ENCODE data around the gene ZNRF2.
A peak's percentile ranks its signal among the peaks of the same experiment; 100 is the strongest.
"Not testable (repeated sequence)": the region's sequence is repeated elsewhere in the genome, so short reads cannot be mapped to it uniquely, and the experiment has no call there.

The ZNRF2 gene

GRCh38 chr7:30290317-30290716 is 5.9 kb downstream of the ZNRF2 start:
- DNase-seq: not testable (repeated sequence)

GRCh38 chr7:30292416-30293038 is 8.1 kb downstream of the ZNRF2 start:
- DNase-seq: not testable (repeated sequence)

- not testable (repeated sequence) for DNase-seq
Measured at GRCh38 chr7:30296304-30296703, 11.9 kb downstream of the ZNRF2 start.

- DNase-seq: not testable (repeated sequence)
Measured at GRCh38 chr7:30297499-30297898, 13.1 kb downstream of the ZNRF2 start.

GRCh38 chr7:30298409-30298808 is 14.0 kb downstream of the ZNRF2 start:
- not testable (repeated sequence) for DNase-seq

GRCh38 chr7:30301751-30302150 is 17.4 kb downstream of the ZNRF2 start:
- no peak for DNase-seq

GRCh38 chr7:30302656-30303311 is 18.4 kb downstream of the ZNRF2 start:
- no peak for DNase-seq

- no peak for DNase-seq
Measured at GRCh38 chr7:30303312-30304039, 19.1 kb downstream of the ZNRF2 start.

- no peak for DNase-seq
Measured at GRCh38 chr7:30304177-30304884, 19.9 kb downstream of the ZNRF2 start.

GRCh38 chr7:30306976-30307375 is 22.6 kb downstream of the ZNRF2 start:
- DNase-seq: no peak

GRCh38 chr7:30308389-30308788 is 24.0 kb downstream of the ZNRF2 start:
- DNase-seq: no peak

GRCh38 chr7:30309302-30309701 is 24.9 kb downstream of the ZNRF2 start:
- no peak for DNase-seq

- no peak for DNase-seq
Measured at GRCh38 chr7:30309842-30310435, 25.5 kb downstream of the ZNRF2 start.

GRCh38 chr7:30310674-30311362 is 26.4 kb downstream of the ZNRF2 start:
- no peak for DNase-seq

- DNase-seq: no peak
Measured at GRCh38 chr7:30312178-30312577, 27.8 kb downstream of the ZNRF2 start.

GRCh38 chr7:30313348-30313747 is 29.0 kb downstream of the ZNRF2 start:
- DNase-seq: no peak

- DNase-seq: no peak
Measured at GRCh38 chr7:30313793-30314192, 29.4 kb downstream of the ZNRF2 start.

- no peak for DNase-seq
Measured at GRCh38 chr7:30315589-30315988, 31.2 kb downstream of the ZNRF2 start.

GRCh38 chr7:30320392-30320791 is 36.0 kb downstream of the ZNRF2 start:
- DNase-seq: no peak

GRCh38 chr7:30321089-30321881 is 36.9 kb downstream of the ZNRF2 start:
- peak; percentile 45 for DNase-seq

GRCh38 chr7:30321882-30322192 is 37.4 kb downstream of the ZNRF2 start:
- DNase-seq: no peak
